Measurements from ENCODE around the gene SNF8. TPM values are rescaled to one million over a fixed set of nuclear protein-coding genes. Genes with fewer than 3 reads are reported as not detected.

Gene SNF8
- polyA plus RNA-seq, 2 donors, result 63.9 to 99.4 TPM

DNA sequence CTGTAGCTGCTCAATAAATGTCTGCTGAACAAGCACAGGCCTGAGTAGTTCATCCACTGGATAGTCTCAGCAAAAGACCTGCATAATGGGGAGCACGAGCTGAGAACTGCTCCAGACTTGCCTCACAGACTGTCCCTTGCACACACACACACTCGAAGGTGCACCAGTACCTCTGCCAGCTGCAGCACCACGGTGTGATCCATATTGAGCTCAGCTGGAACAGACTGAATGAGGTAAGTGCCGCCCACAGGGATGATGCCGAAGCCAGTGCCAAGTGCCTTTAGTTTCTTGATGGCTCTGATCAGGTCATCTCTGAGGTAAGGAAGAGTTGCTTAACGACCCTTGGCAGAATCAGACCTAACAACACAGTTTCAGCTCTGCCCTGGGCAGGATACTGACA is 11.6 kb downstream of the SNF8 start:
- H3K36me3 ChIP-seq (ENCODE audit: control insufficient read depth in 2 of 2, insufficient read depth in 2 of 2, low read length in 1 of 2), result peaks cover 22 to 30% of the 10 kb centered on the region in 2 donors
- no peaks in the 10 kb centered on the region for H3K9me3 ChIP-seq (ENCODE audit: control insufficient read depth in 2 of 2, insufficient read depth in 1 of 2, low read depth in 1 of 2, low read length in 1 of 2)
- H3K27me3 ChIP-seq (ENCODE audit: control insufficient read depth in 1 of 2, insufficient read depth in 2 of 2, low read length in 2 of 2), result no peaks in the 10 kb centered on the region
- no peaks in the 10 kb centered on the region for H3K4me1 ChIP-seq (ENCODE audit: control insufficient read depth in 2 of 2, insufficient read depth in 2 of 2, low read length in 1 of 2)
- WGBS, 2 donors, result 79 to 89% methylated on average over 6 of the region's 6 CpGs
- H3K27ac ChIP-seq (ENCODE audit: low read depth in 2 of 2, low read length in 1 of 2), result no peak overlapping the region
- H3K4me3 ChIP-seq (ENCODE audit: low read depth in 1 of 2, low read length in 2 of 2), result no peak overlapping the region

DNA sequence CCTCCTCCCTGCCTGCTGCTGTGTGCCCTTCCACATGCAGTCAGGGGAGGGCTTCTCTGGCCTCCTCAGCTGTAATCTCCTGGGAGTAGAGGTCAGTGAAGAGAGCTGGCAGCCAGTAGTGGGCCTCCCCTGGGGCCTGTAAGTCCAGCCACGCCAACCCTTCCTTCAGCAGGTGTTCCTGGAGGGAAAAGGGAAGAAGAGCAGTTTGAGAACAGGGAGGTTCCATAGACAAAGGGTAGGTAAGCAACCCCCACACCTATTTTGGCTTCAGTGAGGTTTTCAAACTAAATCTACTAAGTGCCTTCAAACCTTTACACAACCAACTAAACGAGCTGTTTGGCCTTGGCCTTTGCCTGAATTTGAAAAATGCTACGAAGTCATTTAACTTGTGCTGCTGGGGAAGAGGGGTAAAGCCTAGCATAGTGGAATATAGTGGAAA is 14.2 kb downstream of the SNF8 start:
- no peaks in the 10 kb centered on the region for H3K9me3 ChIP-seq (ENCODE audit: control insufficient read depth in 2 of 2, insufficient read depth in 1 of 2, low read depth in 1 of 2, low read length in 1 of 2)
- H3K4me1 ChIP-seq (ENCODE audit: control insufficient read depth in 2 of 2, insufficient read depth in 2 of 2, low read length in 1 of 2), result no peaks in the 10 kb centered on the region
- 64 to 69% methylated on average over 3 of the region's 3 CpGs for WGBS, 2 donors
- H3K27me3 ChIP-seq (ENCODE audit: control insufficient read depth in 1 of 2, insufficient read depth in 2 of 2, low read length in 2 of 2), result no peaks in the 10 kb centered on the region
- peaks cover 29 to 40% of the 10 kb centered on the region in 2 donors for H3K36me3 ChIP-seq (ENCODE audit: control insufficient read depth in 2 of 2, insufficient read depth in 2 of 2, low read length in 1 of 2)
- no peak overlapping the region for H3K27ac ChIP-seq (ENCODE audit: low read depth in 2 of 2, low read length in 1 of 2)
- H3K4me3 ChIP-seq (ENCODE audit: low read depth in 1 of 2, low read length in 2 of 2), result no peak overlapping the region

DNA sequence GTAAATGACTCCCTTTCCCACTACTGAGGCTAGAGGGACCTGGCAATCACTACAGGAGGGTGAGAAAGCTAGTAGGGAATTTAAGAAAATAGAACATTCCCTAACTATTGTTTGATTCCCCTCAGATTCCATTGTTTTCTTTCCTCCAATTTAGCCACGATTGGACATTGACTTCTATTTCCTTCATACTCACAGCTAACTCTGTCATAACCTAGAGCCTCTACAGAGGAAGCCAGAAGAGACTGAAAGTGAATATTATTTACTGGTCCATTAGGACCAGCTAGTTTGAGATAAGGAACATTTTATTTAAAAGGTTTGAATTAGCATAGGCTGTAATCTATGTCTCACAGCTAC is 14.9 kb downstream of the SNF8 start:
- WGBS, 2 donors, result 54 to 55% methylated on average over 1 of the region's 1 CpG
- H3K4me1 ChIP-seq (ENCODE audit: control insufficient read depth in 2 of 2, insufficient read depth in 2 of 2, low read length in 1 of 2), result no peaks in the 10 kb centered on the region
- no peaks in the 10 kb centered on the region for H3K27me3 ChIP-seq (ENCODE audit: control insufficient read depth in 1 of 2, insufficient read depth in 2 of 2, low read length in 2 of 2)
- no peak overlapping the region for H3K4me3 ChIP-seq (ENCODE audit: low read depth in 1 of 2, low read length in 2 of 2)
- peaks cover 32 to 40% of the 10 kb centered on the region in 2 donors for H3K36me3 ChIP-seq (ENCODE audit: control insufficient read depth in 2 of 2, insufficient read depth in 2 of 2, low read length in 1 of 2)
- no peaks in the 10 kb centered on the region for H3K9me3 ChIP-seq (ENCODE audit: control insufficient read depth in 2 of 2, insufficient read depth in 1 of 2, low read depth in 1 of 2, low read length in 1 of 2)
- H3K27ac ChIP-seq (ENCODE audit: low read depth in 2 of 2, low read length in 1 of 2), result no peak overlapping the region

DNA sequence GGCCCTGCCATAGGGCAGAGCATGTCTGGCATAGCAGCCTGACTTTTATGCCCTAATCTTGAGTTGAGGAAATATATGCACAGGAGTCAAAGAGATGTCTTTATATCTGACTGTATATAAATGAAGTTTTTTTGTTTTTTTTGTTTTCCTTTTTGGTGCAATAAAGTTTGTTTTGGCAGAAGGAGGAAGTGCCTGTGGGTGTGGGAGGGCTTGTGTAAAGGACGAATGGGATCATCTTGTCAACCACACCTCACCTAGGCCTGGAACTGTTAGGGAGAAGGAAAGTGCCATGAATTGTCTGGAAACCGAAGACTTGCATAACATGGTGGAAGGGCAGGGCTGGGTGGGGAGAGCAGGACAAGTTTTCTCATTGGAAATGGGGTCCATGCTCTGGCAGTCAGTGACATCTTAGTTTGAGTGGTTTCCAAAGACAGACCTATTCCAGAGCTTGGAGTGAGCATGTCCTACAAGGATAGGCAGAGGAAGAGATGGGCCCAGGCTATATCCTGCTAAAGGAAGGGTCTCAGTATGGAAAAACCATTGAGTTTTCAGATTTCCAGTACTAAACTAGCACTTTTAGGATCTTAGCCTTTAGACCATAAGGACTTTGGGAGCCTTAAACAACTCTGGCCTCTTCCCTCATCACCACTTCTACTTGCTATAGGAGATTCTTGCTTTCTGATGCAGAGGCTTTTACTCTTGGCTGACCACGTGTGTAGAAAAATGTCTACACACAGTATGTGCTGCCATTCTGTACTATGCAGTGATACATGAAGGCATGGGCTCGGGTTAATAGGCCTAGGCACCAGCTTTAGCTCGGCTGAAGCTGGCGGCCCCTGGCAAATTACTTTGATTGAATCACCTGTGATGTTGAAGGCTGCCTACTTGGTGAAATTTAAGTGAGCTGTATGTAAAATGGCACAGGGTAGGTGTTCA is 15.5 kb downstream of the SNF8 start:
- Histone ChIP-seq H3K36me3 (ENCODE audit: control insufficient read depth in 2 of 2, insufficient read depth in 2 of 2, low read length in 1 of 2) (peaks cover 32 to 39% of the 10 kb centered on the region in 2 donors), H3K9me3 (ENCODE audit: control insufficient read depth in 2 of 2, insufficient read depth in 1 of 2, low read depth in 1 of 2, low read length in 1 of 2) (no peaks in the 10 kb centered on the region), H3K4me3 (ENCODE audit: low read depth in 1 of 2, low read length in 2 of 2) (no peak overlapping the region), H3K27me3 (ENCODE audit: control insufficient read depth in 1 of 2, insufficient read depth in 2 of 2, low read length in 2 of 2) (no peaks in the 10 kb centered on the region), H3K27ac (ENCODE audit: low read depth in 2 of 2, low read length in 1 of 2) (no peak overlapping the region), H3K4me1 (ENCODE audit: control insufficient read depth in 2 of 2, insufficient read depth in 2 of 2, low read length in 1 of 2) (no peaks in the 10 kb centered on the region)
- 72 to 82% methylated on average over 6 of the region's 6 CpGs for WGBS, 2 donors

DNA sequence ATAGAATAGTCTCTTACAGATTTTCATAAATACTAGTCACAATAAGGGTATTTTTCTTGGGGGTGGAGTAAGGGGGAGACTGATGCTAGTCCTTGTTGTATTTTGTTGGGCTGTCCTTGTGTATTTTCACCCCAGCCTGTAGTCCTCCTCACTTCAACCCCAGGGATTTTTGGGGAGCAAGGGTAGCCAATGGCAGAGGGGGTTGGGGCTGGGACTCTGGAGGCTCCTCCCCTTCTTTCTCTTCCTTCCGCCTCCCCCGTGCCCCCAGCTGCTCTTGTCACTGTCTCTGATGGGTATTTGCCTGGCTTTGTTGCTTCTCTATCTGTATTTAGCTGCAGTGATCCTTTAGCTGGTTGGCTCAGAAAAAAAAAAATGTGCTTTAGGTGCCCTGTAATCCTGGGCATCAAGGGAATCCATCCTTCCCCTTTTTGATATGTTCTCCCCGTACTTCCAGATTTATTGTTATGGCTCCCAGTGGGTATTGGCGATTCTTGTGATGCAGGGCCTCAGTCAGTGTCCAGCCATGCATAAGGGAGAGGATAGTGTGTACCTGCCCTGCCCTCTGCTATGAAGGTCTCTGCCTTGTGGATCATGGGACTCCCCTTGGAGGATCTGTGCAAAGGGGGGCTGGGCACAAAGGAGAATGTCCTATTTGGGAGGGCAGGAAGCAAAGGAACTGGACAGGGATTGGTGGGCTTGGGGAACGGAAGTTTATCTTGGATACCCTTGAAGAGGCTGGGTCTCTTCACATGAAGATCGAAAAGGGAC is 16.5 kb downstream of the SNF8 start:
- Histone ChIP-seq H3K4me1 (ENCODE audit: control insufficient read depth in 2 of 2, insufficient read depth in 2 of 2, low read length in 1 of 2) (no peaks in the 10 kb centered on the region), H3K27ac (ENCODE audit: low read depth in 2 of 2, low read length in 1 of 2) (no peak overlapping the region), H3K9me3 (ENCODE audit: control insufficient read depth in 2 of 2, insufficient read depth in 1 of 2, low read depth in 1 of 2, low read length in 1 of 2) (no peaks in the 10 kb centered on the region), H3K36me3 (ENCODE audit: control insufficient read depth in 2 of 2, insufficient read depth in 2 of 2, low read length in 1 of 2) (peaks cover 30 to 34% of the 10 kb centered on the region in 2 donors), H3K4me3 (ENCODE audit: low read depth in 1 of 2, low read length in 2 of 2) (no peak overlapping the region), H3K27me3 (ENCODE audit: control insufficient read depth in 1 of 2, insufficient read depth in 2 of 2, low read length in 2 of 2) (no peaks in the 10 kb centered on the region)
- WGBS, 2 donors, result 69 to 88% methylated on average over 6 of the region's 6 CpGs

DNA sequence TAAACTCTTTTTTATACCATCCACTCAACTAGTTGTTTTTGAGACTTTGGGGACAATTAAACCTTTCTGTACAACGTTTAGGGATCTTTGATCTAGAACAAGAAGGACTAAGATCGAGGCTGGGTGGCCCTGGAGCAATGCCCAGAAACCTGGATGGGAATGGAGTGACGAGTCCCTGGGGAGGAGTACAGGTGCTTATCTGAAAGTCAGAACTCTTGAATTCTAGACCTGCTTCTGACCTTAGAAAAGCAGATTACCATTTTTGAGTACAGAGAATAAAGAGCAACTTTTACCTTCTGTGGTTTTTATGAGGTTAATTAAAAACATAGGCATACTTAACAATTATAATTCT is 18.7 kb downstream of the SNF8 start:
- 41 to 47% methylated on average over 3 of the region's 3 CpGs for WGBS, 2 donors
- no peaks in the 10 kb centered on the region for H3K4me1 ChIP-seq (ENCODE audit: control insufficient read depth in 2 of 2, insufficient read depth in 2 of 2, low read length in 1 of 2)
- H3K36me3 ChIP-seq (ENCODE audit: control insufficient read depth in 2 of 2, insufficient read depth in 2 of 2, low read length in 1 of 2), result peaks cover 25 to 40% of the 10 kb centered on the region in 2 donors
- no peak overlapping the region for H3K27ac ChIP-seq (ENCODE audit: low read depth in 2 of 2, low read length in 1 of 2)
- no peaks in the 10 kb centered on the region for H3K27me3 ChIP-seq (ENCODE audit: control insufficient read depth in 1 of 2, insufficient read depth in 2 of 2, low read length in 2 of 2)
- no peaks in the 10 kb centered on the region for H3K9me3 ChIP-seq (ENCODE audit: control insufficient read depth in 2 of 2, insufficient read depth in 1 of 2, low read depth in 1 of 2, low read length in 1 of 2)
- no peak overlapping the region for H3K4me3 ChIP-seq (ENCODE audit: low read depth in 1 of 2, low read length in 2 of 2)

DNA sequence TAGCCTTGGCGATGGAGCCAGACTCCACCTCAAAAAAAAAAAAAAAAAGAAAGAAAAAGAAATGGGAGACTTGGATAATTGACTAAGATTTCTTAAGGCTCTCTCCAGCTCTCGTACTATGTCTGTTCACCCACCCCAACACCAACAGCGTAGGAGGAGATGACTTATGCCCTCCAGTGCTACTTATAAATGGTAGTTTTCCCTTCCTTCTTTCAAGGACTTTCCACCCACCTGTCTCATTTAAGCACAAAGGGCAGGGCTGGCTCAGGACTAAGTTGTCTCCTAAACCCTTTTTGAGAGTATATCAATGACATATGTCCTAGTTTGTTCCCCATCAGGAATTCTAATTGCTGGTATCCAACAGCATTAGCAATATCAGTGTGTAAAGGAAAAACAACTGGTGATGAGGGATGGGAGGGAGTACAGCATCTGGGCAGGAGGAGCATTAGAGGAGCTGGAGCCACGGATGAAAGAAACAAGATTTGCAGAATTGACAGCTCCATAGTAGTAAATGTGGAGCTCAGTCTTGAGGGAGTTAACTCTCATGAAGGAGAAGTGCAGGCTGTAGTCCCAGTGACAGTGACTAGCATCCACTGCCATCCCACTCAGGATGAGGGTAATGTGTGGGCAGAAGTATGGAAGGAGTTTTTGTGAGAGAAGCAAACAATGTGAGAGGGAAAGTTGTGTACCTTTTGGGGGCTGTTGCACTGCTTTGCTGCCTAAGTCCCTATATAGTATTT is 19.2 kb downstream of the SNF8 start:
- no peak overlapping the region for H3K27ac ChIP-seq (ENCODE audit: low read depth in 2 of 2, low read length in 1 of 2)
- no peaks in the 10 kb centered on the region for H3K9me3 ChIP-seq (ENCODE audit: control insufficient read depth in 2 of 2, insufficient read depth in 1 of 2, low read depth in 1 of 2, low read length in 1 of 2)
- no peak overlapping the region for H3K4me3 ChIP-seq (ENCODE audit: low read depth in 1 of 2, low read length in 2 of 2)
- H3K36me3 ChIP-seq (ENCODE audit: control insufficient read depth in 2 of 2, insufficient read depth in 2 of 2, low read length in 1 of 2), result peaks cover 27 to 42% of the 10 kb centered on the region in 2 donors
- 67 to 88% methylated on average over 4 of the region's 4 CpGs for WGBS, 2 donors
- H3K4me1 ChIP-seq (ENCODE audit: control insufficient read depth in 2 of 2, insufficient read depth in 2 of 2, low read length in 1 of 2), result no peaks in the 10 kb centered on the region
- H3K27me3 ChIP-seq (ENCODE audit: control insufficient read depth in 1 of 2, insufficient read depth in 2 of 2, low read length in 2 of 2), result no peaks in the 10 kb centered on the region

DNA sequence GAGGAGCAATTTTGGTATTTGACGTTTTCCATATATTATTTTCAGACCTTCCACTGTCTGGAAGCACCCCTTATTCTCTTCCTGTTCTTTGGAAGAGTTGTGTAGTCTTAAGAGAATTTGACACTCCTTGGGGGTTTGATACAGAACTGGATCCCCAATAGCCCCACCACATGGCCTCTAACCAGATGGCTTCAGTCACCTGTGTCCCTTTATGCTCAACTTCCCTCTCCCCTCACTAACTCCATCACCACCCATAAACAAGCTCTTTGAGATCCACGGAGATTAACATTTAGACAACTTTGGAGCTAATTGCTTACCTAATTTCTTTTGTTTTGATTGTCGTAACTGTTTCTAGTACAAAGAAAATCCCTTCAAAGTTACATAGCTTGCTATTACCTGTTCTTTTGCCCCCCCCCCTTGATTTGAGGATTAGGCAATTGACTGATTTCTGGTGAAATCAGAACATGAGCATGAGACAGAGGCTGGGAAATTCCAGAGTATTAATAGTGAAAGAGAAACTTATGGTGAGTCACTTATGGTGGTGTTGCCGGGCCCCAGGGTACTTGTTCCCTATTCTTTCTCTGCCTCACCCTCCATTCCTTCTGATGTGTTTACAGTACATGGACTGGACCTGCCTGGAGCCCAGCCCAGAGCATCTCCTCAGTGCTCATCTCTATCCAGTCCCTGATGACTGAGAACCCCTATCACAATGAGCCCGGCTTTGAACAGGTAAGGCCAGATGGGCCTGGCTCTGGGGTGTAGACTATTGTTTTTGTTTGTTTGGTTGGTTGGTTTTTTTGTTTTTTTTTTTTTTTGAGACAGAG is 29.0 kb downstream of the SNF8 start:
- WGBS, 2 donors, result 37 to 55% methylated on average over 5 of the region's 5 CpGs
- Histone ChIP-seq H3K27ac (ENCODE audit: low read depth in 2 of 2, low read length in 1 of 2) (peak overlapping the region; percentile 75 to 85), H3K9me3 (ENCODE audit: control insufficient read depth in 2 of 2, insufficient read depth in 1 of 2, low read depth in 1 of 2, low read length in 1 of 2) (no peaks in the 10 kb centered on the region), H3K36me3 (ENCODE audit: control insufficient read depth in 2 of 2, insufficient read depth in 2 of 2, low read length in 1 of 2) (peaks cover 11 to 12% of the 10 kb centered on the region in 2 donors), H3K4me3 (ENCODE audit: low read depth in 1 of 2, low read length in 2 of 2) (no peak overlapping the region), H3K27me3 (ENCODE audit: control insufficient read depth in 1 of 2, insufficient read depth in 2 of 2, low read length in 2 of 2) (no peaks in the 10 kb centered on the region), H3K4me1 (ENCODE audit: control insufficient read depth in 2 of 2, insufficient read depth in 2 of 2, low read length in 1 of 2) (peaks cover 0 to 3% of the 10 kb centered on the region in 2 donors)

DNA sequence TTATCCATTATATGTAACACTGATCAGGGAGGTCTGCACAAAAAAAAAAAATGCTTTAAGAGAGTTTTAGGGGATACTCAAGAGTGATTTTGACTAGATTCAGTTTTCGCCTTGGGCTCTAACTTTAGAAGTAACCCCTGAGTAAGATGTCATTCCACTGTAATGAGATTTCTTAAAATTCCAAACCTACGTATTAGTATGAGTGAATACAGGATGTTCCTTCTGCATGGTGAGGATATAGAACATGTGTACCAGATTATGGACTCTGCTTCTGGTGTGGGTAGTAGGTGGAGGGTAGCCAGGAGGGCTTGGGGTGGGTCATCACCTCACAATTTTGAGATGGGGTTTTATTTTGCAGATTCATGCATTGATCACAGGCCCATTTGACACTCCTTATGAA is 32.2 kb downstream of the SNF8 start:
- Histone ChIP-seq H3K27ac (ENCODE audit: low read depth in 2 of 2, low read length in 1 of 2) (no peak overlapping the region), H3K4me1 (ENCODE audit: control insufficient read depth in 2 of 2, insufficient read depth in 2 of 2, low read length in 1 of 2) (peaks cover 0 to 6% of the 10 kb centered on the region in 2 donors), H3K4me3 (ENCODE audit: low read depth in 1 of 2, low read length in 2 of 2) (no peak overlapping the region), H3K9me3 (ENCODE audit: control insufficient read depth in 2 of 2, insufficient read depth in 1 of 2, low read depth in 1 of 2, low read length in 1 of 2) (no peaks in the 10 kb centered on the region), H3K27me3 (ENCODE audit: control insufficient read depth in 1 of 2, insufficient read depth in 2 of 2, low read length in 2 of 2) (no peaks in the 10 kb centered on the region), H3K36me3 (ENCODE audit: control insufficient read depth in 2 of 2, insufficient read depth in 2 of 2, low read length in 1 of 2) (peaks cover 8 to 12% of the 10 kb centered on the region in 2 donors)
- WGBS, 2 donors, result 85 to 97% methylated on average over 2 of the region's 2 CpGs
